Mucosa of rectum (tissue), 2 donors: Measurements from ENCODE around the gene SOCS4.
"Not testable (repeated sequence)": the region's sequence is repeated elsewhere in the genome, so short reads cannot be mapped to it uniquely, and the experiment has no call there.

ENCODE experiments used
- H3K27ac ChIP-seq, 2 donors: one replicate each; pipeline ENCODE4 v1.7.0; 2013; ENCODE audit warnings: inconsistent platforms in 2 of 2, low read depth in 2 of 2, low read length in 2 of 2
- H3K27me3 ChIP-seq, 2 donors: one replicate each; pipeline ENCODE4 v1.7.0; 2013; ENCODE audit warnings: low read length in 2 of 2; ENCODE audit not compliant: control insufficient read depth in 2 of 2, insufficient read depth in 2 of 2
- H3K36me3 ChIP-seq, 2 donors: one replicate each; pipeline ENCODE4 v1.7.0; 2013; ENCODE audit warnings: low read length in 2 of 2; ENCODE audit not compliant: control insufficient read depth in 2 of 2, insufficient read depth in 2 of 2
- H3K4me1 ChIP-seq, 2 donors: one replicate each; pipeline ENCODE4 v1.7.0; 2013; ENCODE audit warnings: low read length in 2 of 2, mild to moderate bottlenecking in 1 of 2; ENCODE audit not compliant: control insufficient read depth in 2 of 2, insufficient read depth in 2 of 2
- H3K4me3 ChIP-seq, 2 donors: one replicate each; pipeline ENCODE4 v1.7.0; 2013; ENCODE audit warnings: low read length in 2 of 2
- H3K9ac ChIP-seq, 2 donors: one replicate each; pipeline ENCODE4 v1.7.0; 2013; ENCODE audit warnings: low read length in 2 of 2, low read depth in 1 of 2, mild to moderate bottlenecking in 1 of 2
- H3K9me3 ChIP-seq, 2 donors: one replicate each; pipeline ENCODE4 v1.7.0; 2013; ENCODE audit warnings: low read length in 2 of 2; ENCODE audit not compliant: control insufficient read depth in 2 of 2
- donor health status: healthy.
- donor health status: Normal muscosa, but diverticular disease.

Gene SOCS4

GRCh38 chr14:55079961-55080360 lies 52.9 kb downstream of the SOCS4 start:
- not testable (repeated sequence) for H3K36me3 ChIP-seq, H3K4me3 ChIP-seq, H3K9ac ChIP-seq, H3K9me3 ChIP-seq, H3K27me3 ChIP-seq, H3K4me1 ChIP-seq, H3K27ac ChIP-seq

GRCh38 chr14:55084401-55085059 lies 57.5 kb downstream of the SOCS4 start:
- Histone ChIP-seq H3K4me1 (peaks cover 0 to 2% of the 10 kb centered on the region in 2 donors), H3K9me3 (no peaks in the 10 kb centered on the region), H3K27me3 (no peaks in the 10 kb centered on the region), H3K27ac (no peak overlapping the region), H3K36me3 (no peaks in the 10 kb centered on the region), H3K4me3 (no peak overlapping the region), H3K9ac (no peak overlapping the region)

- Histone ChIP-seq H3K4me1 (peaks cover 0 to 6% of the 10 kb centered on the region in 2 donors), H3K9ac (no peak overlapping the region), H3K9me3 (no peaks in the 10 kb centered on the region), H3K36me3 (no peaks in the 10 kb centered on the region), H3K4me3 (no peak overlapping the region), H3K27me3 (no peaks in the 10 kb centered on the region), H3K27ac (no peak overlapping the region)
These were observed 58.1 kb downstream of the SOCS4 start for GRCh38 chr14:55085060-55085660.

GRCh38 chr14:55086938-55087337 lies 59.9 kb downstream of the SOCS4 start:
- Histone ChIP-seq H3K36me3 (no peaks in the 10 kb centered on the region), H3K9ac (no peak overlapping the region), H3K27me3 (no peaks in the 10 kb centered on the region), H3K4me3 (no peak overlapping the region), H3K27ac (no peak overlapping the region), H3K9me3 (no peaks in the 10 kb centered on the region), H3K4me1 (peaks cover 8 to 13% of the 10 kb centered on the region in 2 donors)

- H3K9me3 ChIP-seq: no peaks in the 10 kb centered on the region
- no peak overlapping the region for H3K9ac ChIP-seq
- no peak overlapping the region for H3K27ac ChIP-seq
- H3K27me3 ChIP-seq: no peaks in the 10 kb centered on the region
- H3K36me3 ChIP-seq: no peaks in the 10 kb centered on the region
- peaks cover 18 to 26% of the 10 kb centered on the region in 2 donors for H3K4me1 ChIP-seq
- no peak overlapping the region for H3K4me3 ChIP-seq
These were observed 61.3 kb downstream of the SOCS4 start for GRCh38 chr14:55088356-55088755.

GRCh38 chr14:55092341-55092740 lies 65.3 kb downstream of the SOCS4 start:
- H3K27ac ChIP-seq: peak overlapping the region; percentile 70 to 85
- peak overlapping the region in 1 of 2 donors; percentile 42 for H3K9ac ChIP-seq
- H3K4me1 ChIP-seq: peaks cover 21 to 26% of the 10 kb centered on the region in 2 donors
- no peaks in the 10 kb centered on the region for H3K9me3 ChIP-seq
- H3K36me3 ChIP-seq: no peaks in the 10 kb centered on the region
- H3K4me3 ChIP-seq: peak overlapping the region in 1 of 2 donors; percentile 24
- H3K27me3 ChIP-seq: no peaks in the 10 kb centered on the region

- H3K4me1 ChIP-seq: peaks cover 23 to 39% of the 10 kb centered on the region in 2 donors
- no peak overlapping the region for H3K4me3 ChIP-seq
- no peak overlapping the region for H3K9ac ChIP-seq
- H3K27me3 ChIP-seq: no peaks in the 10 kb centered on the region
- H3K9me3 ChIP-seq: no peaks in the 10 kb centered on the region
- no peak overlapping the region for H3K27ac ChIP-seq
- H3K36me3 ChIP-seq: no peaks in the 10 kb centered on the region
These were observed 67.5 kb downstream of the SOCS4 start for GRCh38 chr14:55094292-55095157.

- H3K9me3 ChIP-seq: no peaks in the 10 kb centered on the region
- no peaks in the 10 kb centered on the region for H3K36me3 ChIP-seq
- H3K9ac ChIP-seq: peak overlapping the region in 1 of 2 donors; percentile 37
- no peaks in the 10 kb centered on the region for H3K27me3 ChIP-seq
- peaks cover 26 to 43% of the 10 kb centered on the region in 2 donors for H3K4me1 ChIP-seq
- H3K27ac ChIP-seq: peak overlapping the region; percentile 70 to 77
- peak overlapping the region in 1 of 2 donors; percentile 8 for H3K4me3 ChIP-seq
These were observed 71.0 kb downstream of the SOCS4 start for GRCh38 chr14:55097881-55098560.

GRCh38 chr14:55098561-55098898 lies 71.5 kb downstream of the SOCS4 start:
- no peak overlapping the region for H3K4me3 ChIP-seq
- peaks cover 30 to 46% of the 10 kb centered on the region in 2 donors for H3K4me1 ChIP-seq
- H3K27ac ChIP-seq: peak overlapping the region; percentile 70 to 77
- no peaks in the 10 kb centered on the region for H3K27me3 ChIP-seq
- H3K9me3 ChIP-seq: no peaks in the 10 kb centered on the region
- H3K36me3 ChIP-seq: no peaks in the 10 kb centered on the region
- H3K9ac ChIP-seq: no peak overlapping the region
